HCT116 (cell line): ENCODE results near the gene AKAP13. TPM values are rescaled to one million over a fixed set of nuclear protein-coding genes. Genes with fewer than 3 reads are reported as not detected.

Source experiments
- ATAC-seq: fragments of 200-7000 bp; cut with Tn5 transposase; 2 replicates; pipeline ENCODE4 v1.9.1; 2020; ENCODE audit warnings: mild to moderate bottlenecking, moderate library complexity
- BruUV-seq: library from RNA; stranded (reverse); fragments of 400-500 nt; replicated peaks from 2 replicates; lab custom pipeline; 2021; lab: Mats Ljungman, UMichigan
- CTCF ChIA-PET: fragments of 300-600 bp; sonication (Branson Sonifier 250); formaldehyde crosslinking; loops from one replicate; lab custom pipeline; 2021; ENCODE audit warnings: antibody characterized with exemption; lab: Charles Lee
- POLR2A ChIA-PET: fragments of 300-600, 350-600 bp; sonication (Branson Sonifier 250); formaldehyde crosslinking; loops from one replicate; lab custom pipeline; 2021; ENCODE audit warnings: antibody characterized with exemption; lab: Charles Lee
- RAD21 ChIA-PET, 2 experiments: fragments of 300-600 bp; sonication (Branson Sonifier 250); formaldehyde crosslinking; loops; one replicate each; lab custom pipeline; 2023; ENCODE audit warnings: low total read pairs in 2 of 2; ENCODE audit not compliant: uncharacterized antibody in 2 of 2, unreplicated experiment in 2 of 2, low non-redundant PET in 1 of 2; lab: Charles Lee
- DNase-seq: peaks from one replicate; pipeline ENCODE4 v3.0.0-alpha.2; 2010; ENCODE audit warnings: low read depth, low spot score
- H2AFZ ChIP-seq: fragments of 200-600 bp; shearing (Covaris generic), sonication (generic); 2 replicates; pipeline ENCODE4 v1.6.1; 2017; ENCODE audit warnings: low read depth, mixed run types, mixed read lengths, antibody characterized with exemption, low read length; ENCODE audit not compliant: poor library complexity, severe bottlenecking
- H3K27ac ChIP-seq: 2 replicates; pipeline ENCODE4 v1.5.1; 2012; ENCODE audit warnings: low read depth, low read length
- H3K27me3 ChIP-seq: fragments of 200-600 bp; sonication (generic); 2 replicates; pipeline ENCODE4 v1.6.1; 2016; ENCODE audit warnings: mixed run types, low read length, mixed read lengths; ENCODE audit not compliant: insufficient read depth
- H3K36me3 ChIP-seq, 2 experiments: fragments of 200-500 bp in 1 of 2; fragments of 200-600 bp in 1 of 2; sonication (Bioruptor generic) in 1 of 2; sonication (generic) in 1 of 2; 2 replicates each; pipeline versions ENCODE4 v1.5.1 to v1.6.1; 2014 to 2016; ENCODE audit warnings: low read length in 2 of 2, inconsistent platforms in 1 of 2, mixed read lengths in 1 of 2, mixed run types in 1 of 2; ENCODE audit not compliant: insufficient read depth in 2 of 2, control insufficient read depth in 1 of 2
- H3K4me1 ChIP-seq, 2 experiments: fragments of 200-600 bp in 1 of 2; sonication (generic) in 1 of 2; 2 replicates each; pipeline versions ENCODE4 v1.5.1 to v1.6.1; 2012 to 2017; ENCODE audit warnings: low read length in 2 of 2, inconsistent platforms in 1 of 2, mild to moderate bottlenecking in 1 of 2, mixed read lengths in 1 of 2, mixed run types in 1 of 2, moderate library complexity in 1 of 2; ENCODE audit not compliant: insufficient read depth in 2 of 2, control insufficient read depth in 1 of 2
- H3K4me2 ChIP-seq: fragments of 200-600 bp; sonication (generic); 2 replicates; pipeline ENCODE4 v1.6.1; 2017; ENCODE audit warnings: mixed run types, low read length, mixed read lengths
- H3K4me3 ChIP-seq, 2 experiments: fragments of 200-600 bp in 1 of 2; sonication (generic) in 1 of 2; replicated peaks in 1 of 2; 2 replicates each; pipeline ENCODE4 v1.5.1; 2011 to 2016; ENCODE audit warnings: low read length in 2 of 2, control low read depth in 1 of 2, low read depth in 1 of 2, mild to moderate bottlenecking in 1 of 2, mixed read lengths in 1 of 2, mixed run types in 1 of 2
- H3K79me2 ChIP-seq: fragments of 200-600 bp; sonication (generic); 2 replicates; pipeline ENCODE4 v1.6.1; 2017; ENCODE audit warnings: mild to moderate bottlenecking, mixed run types, low read length, moderate library complexity, mixed read lengths; ENCODE audit not compliant: insufficient read depth
- H3K9ac ChIP-seq: fragments of 200-600 bp; sonication (generic); 2 replicates; pipeline ENCODE4 v1.6.1; 2016; ENCODE audit warnings: low read length, mixed read lengths
- H3K9me2 ChIP-seq: fragments of 200-600 bp; sonication (generic), shearing (Covaris generic); 2 replicates; pipeline ENCODE4 v1.6.1; 2017; ENCODE audit warnings: mixed run types, mild to moderate bottlenecking, moderate library complexity; ENCODE audit not compliant: insufficient read depth
- H3K9me3 ChIP-seq, 2 experiments: fragments of 200-500 bp in 1 of 2; fragments of 200-600 bp in 1 of 2; sonication (Bioruptor generic) in 1 of 2; sonication (generic) in 1 of 2; 2 replicates each; pipeline ENCODE4 v1.6.1; 2014 to 2017; ENCODE audit warnings: low read length in 2 of 2, mixed read lengths in 2 of 2, inconsistent platforms in 1 of 2, low read depth in 1 of 2, mild to moderate bottlenecking in 1 of 2, mixed run types in 1 of 2, moderate library complexity in 1 of 2; ENCODE audit not compliant: control insufficient read depth in 1 of 2, insufficient read depth in 1 of 2
- H4K20me1 ChIP-seq: fragments of 200-600 bp; sonication (generic), shearing (Covaris generic); 2 replicates; pipeline ENCODE4 v1.6.1; 2017; ENCODE audit warnings: mixed run types, mild to moderate bottlenecking, moderate library complexity; ENCODE audit not compliant: insufficient read depth
- FOSL1 ChIP-seq: IDR thresholded peaks from 2 replicates; pipeline ENCODE4 v1.6.1; 2012; ENCODE audit warnings: low read depth
- RAD21 ChIP-seq: IDR thresholded peaks from 2 replicates; pipeline ENCODE4 v1.6.1; 2012; ENCODE audit warnings: low read depth, mild to moderate bottlenecking
- SIN3A ChIP-seq: IDR thresholded peaks from 2 replicates; pipeline ENCODE4 v1.6.1; 2012; ENCODE audit warnings: low read depth
- SP1 ChIP-seq: IDR thresholded peaks from 2 replicates; pipeline ENCODE4 v1.6.1; 2012; ENCODE audit warnings: low read depth
- intact Hi-C: fragments of 100-400 bp; cut with micrococcal nuclease; formaldehyde crosslinking; loops from 2 replicates; pipeline ENCODE4 v1.10.0; 2022
- total RNA-seq: library from RNA; stranded (reverse); gene quantifications from one replicate; pipeline ENCODE4 v1.2.1, GENCODE V29; 2021; ENCODE audit not compliant: unreplicated experiment
- TF ChIP-seq, protein P1 (sequence below): IDR thresholded peaks from 2 replicates; pipeline ENCODE4 v1.6.1; 2012

Gene AKAP13
- total RNA-seq, 1 experiment from 2014 or later: 43.1 TPM

DNA sequence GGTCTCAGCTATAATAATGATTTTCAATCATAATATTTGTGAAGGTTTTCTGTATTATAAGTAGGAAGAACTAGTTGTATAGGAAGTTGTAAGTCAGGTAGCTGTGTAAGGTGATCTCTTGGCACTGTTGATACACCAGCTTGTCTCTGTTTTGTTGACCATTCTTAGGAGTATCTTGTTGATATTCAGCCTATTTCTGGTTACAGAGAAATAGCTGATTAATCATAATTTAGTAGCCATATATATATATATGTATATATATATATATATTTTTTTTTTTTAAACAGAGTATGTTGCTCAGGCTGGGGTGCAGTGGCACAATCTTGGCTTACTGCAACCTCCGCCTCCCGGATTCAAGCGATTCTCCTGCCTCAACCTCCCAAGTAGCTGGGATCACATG, 20.2 kb downstream of the AKAP13 start:
- Histone ChIP-seq H2AFZ (no peak overlapping the region), H3K27me3 (no peaks in the 10 kb centered on the region), H3K4me3 (no peak overlapping the region), H3K36me3 (no peaks in the 10 kb centered on the region), H3K27ac (no peak overlapping the region), H3K9me3 (no peaks in the 10 kb centered on the region), H4K20me1 (no peaks in the 10 kb centered on the region), H3K9me2 (no peaks in the 10 kb centered on the region), H3K9ac (no peak overlapping the region), H3K79me2 (peaks cover 95% of the 10 kb centered on the region), H3K4me1 (peaks cover 18 to 34% of the 10 kb centered on the region in 2 experiments), H3K4me2 (no peak overlapping the region)
- no peak for DNase-seq
- intact Hi-C loops: no loop called here
- TF ChIP-seq SP1 (no peak), RAD21 (no peak), SIN3A (no peak), FOSL1 (no peak)
- TF ChIP-seq, protein P1, sequence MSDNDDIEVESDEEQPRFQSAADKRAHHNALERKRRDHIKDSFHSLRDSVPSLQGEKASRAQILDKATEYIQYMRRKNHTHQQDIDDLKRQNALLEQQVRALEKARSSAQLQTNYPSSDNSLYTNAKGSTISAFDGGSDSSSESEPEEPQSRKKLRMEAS: no peak
- ATAC-seq: no peak
- POLR2A ChIA-PET: interaction anchor here (0.7 to 2.0 kb wide), 2 partner anchors 13 to 23 kb away, joined by 3 to 6 read pairs; no protein-coding TSS in a partner anchor
- RAD21 ChIA-PET: no interaction called here
- no TSS peak for BruUV-seq
- CTCF ChIA-PET: interaction anchor here (1.4 kb wide), 1 partner anchor 11 kb away, joined by 3 read pairs; no protein-coding TSS in a partner anchor

GRCh38 chr15:85401108-85401774, 20.8 kb downstream of the AKAP13 start:
- Histone ChIP-seq H3K9me2 (no peaks in the 10 kb centered on the region), H3K36me3 (no peaks in the 10 kb centered on the region), H3K9ac (no peak overlapping the region), H3K27ac (no peak overlapping the region), H3K27me3 (no peaks in the 10 kb centered on the region), H3K4me2 (no peak overlapping the region), H3K9me3 (no peaks in the 10 kb centered on the region), H2AFZ (no peak overlapping the region), H3K79me2 (peaks cover 95% of the 10 kb centered on the region), H3K4me3 (no peak overlapping the region), H4K20me1 (no peaks in the 10 kb centered on the region), H3K4me1 (peaks cover 18 to 35% of the 10 kb centered on the region in 2 experiments)
- BruUV-seq: no TSS peak
- ATAC-seq (no peak), DNase-seq (no peak)
- TF ChIP-seq SP1: no peak
- POLR2A ChIA-PET: interaction anchor here (2.0 kb wide), 1 partner anchor 12 kb away, joined by 6 read pairs; no protein-coding TSS in a partner anchor
- RAD21 ChIA-PET: no interaction called here
- intact Hi-C loops: no loop called here
- CTCF ChIA-PET: interaction anchor here (1.4 kb wide), 1 partner anchor 11 kb away, joined by 3 read pairs; no protein-coding TSS in a partner anchor
